Activated CD4-positive, alpha-beta T cell treated with anti-CD3 and anti-CD28 coated beads, Interleukin-2, amount 50 U/mL, for 1 hour (primary cell): ENCODE results near the gene CD180.

Source experiments
- DNase-seq: peaks from one replicate; pipeline ENCODE4 v3.0.0-alpha.2; 2020

Gene CD180

DNA sequence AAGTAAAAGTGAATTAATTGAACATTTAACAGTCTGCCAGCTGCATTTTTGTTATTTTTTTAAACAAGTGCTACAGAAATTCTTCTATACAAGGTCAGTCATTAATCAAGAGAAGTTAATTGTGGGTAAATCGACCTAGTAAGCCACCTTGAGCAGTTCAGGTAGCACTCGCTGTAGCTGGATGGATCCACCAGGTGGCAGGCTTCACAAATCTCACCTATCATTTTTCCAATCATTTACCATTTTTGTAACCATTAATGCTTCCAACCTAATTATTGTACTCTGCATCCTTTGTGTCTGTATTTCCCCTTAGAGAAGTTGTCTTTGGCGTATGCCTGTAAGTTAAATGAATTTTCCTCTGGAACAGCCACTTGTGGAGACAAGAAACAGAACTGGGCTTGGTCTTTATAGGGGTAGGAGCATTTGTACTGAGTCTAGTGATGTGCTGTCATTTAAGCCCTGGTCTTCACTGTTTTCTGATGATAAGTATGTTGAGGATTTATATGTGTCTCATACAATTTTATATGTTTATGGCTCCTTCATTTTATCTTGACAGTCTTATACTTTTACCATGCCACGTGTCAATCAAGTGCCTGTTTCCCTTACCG, 39.5 kb downstream of the CD180 start:
- peak; percentile 57 for DNase-seq

DNA sequence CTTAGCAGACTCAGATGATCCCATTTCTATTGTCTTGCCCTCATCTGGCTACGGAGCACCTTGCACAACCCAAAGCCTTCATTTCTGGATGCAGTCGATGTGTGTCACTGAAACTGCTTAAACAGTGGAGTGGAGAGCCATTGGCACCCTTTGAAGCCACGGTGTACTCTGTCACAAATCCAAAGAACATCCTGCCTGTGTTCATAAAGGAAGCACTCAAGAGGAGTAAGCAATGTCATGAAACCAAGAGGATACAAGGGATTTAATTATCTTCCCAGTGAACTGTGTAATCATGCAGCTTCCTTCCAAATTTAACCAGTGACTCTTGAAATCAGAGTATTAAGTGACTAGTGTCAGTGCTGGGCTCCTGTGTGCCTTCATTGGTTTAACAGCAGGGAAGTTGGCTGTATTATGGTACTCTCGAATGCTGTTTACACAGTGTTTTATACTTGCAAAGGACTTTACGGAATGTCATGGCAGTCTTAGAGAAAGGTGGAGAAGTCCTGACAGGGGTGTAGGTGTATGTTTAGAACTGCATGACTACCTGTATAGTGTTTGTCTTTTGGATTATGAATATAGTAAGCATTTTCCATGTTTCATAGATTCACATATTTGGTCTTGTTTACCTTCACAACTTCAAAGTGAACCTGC, 41.9 kb downstream of the CD180 start:
- DNase-seq = no peak

- DNase-seq = no peak
Observed at GRCh38 chr5:67153292-67153691, 43.3 kb downstream of the CD180 start.

GRCh38 chr5:67152400-67152799, 44.2 kb downstream of the CD180 start:
- no peak for DNase-seq

DNA sequence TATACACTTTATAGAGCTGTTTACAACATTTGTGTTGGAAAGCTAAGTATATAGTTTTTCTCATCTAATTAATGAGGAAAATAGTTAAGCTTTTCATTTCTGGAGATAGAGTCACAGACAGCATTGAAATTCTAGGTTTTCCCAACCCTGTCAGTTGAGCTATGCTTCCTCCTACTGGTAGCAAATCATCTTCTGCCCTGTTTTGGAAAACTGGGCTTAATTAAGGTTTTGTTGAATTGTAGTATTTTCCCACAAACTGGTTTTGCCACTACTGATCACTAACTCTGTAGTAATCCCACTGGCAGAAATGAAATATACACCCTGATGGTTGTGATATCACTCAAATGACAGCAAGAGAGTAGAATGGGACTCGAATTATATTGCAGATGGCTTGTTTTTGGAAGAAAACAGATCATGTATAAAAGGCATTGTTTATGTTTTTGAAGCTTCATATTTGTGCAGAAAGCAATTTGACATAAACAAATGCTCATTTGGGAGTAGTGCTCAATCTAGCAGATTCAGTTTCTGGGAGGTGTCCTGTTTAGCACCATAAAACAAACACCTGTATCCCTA, 46.6 kb downstream of the CD180 start:
- no peak for DNase-seq

DNA sequence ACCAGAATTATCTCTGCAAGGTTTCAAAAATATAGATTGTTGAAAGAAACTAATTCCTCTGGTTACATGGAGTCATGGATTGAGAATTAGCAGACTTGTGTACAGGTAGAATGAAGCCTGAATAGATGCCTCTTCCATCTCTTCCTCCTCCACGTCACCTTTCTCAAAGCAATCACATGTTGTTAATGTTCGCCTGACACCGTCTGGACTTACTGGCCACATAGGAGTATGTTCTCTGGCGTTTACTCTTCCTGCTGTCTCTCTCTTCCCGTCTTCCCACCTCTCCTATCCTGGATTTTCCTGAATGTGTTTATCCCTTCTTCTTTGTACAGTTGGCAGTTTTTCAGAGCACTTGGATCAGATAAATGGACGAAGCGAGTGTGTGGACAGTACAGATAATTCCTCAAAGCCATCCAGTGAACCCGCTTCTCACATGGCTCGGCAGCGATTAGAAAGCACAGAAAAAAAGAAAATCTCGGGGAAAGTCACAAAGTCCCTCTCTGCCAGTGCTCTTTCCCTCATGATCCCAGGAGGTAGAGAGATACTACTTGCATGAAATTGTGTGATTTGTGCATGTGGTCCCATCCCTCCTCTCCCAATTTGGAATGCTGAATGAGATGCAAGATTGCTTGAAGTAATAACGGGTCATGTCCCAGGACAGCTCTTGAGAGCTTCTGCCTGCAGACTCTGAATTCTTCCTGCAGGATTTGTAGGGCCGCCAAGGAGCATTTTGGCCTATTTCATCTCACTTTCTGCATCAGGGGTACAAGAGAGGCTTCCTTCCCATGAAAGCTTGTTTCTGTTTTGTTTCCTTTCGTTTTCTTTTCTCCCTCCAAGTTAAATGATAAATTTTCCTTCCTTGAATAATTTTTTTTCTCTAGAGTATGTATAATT, 47.3 kb downstream of the CD180 start:
- no peak for DNase-seq

DNA sequence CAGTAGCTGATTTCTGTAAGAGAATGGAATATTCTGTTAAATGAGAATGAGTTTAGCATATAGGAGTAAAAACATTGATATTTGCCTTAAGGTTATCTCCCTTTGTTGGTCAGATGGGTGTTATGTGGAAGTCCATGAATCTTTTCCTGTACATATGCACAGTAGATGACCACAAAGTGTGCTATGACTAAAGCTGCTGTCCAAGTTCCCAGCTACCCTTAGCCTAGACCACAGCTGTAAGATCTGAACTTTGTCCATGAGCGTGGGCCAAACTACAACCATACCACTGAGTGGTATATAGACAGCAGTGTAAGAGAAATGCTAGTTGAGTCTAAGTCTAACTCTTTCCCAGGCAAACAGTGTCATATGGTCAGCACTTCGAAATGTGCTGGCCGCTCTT, 48.8 kb downstream of the CD180 start:
- no peak for DNase-seq

GRCh38 chr5:67146981-67147380, 49.6 kb downstream of the CD180 start:
- no peak for DNase-seq

- DNase-seq = no peak
Observed at GRCh38 chr5:67146574-67146973, 50.0 kb downstream of the CD180 start.

DNA sequence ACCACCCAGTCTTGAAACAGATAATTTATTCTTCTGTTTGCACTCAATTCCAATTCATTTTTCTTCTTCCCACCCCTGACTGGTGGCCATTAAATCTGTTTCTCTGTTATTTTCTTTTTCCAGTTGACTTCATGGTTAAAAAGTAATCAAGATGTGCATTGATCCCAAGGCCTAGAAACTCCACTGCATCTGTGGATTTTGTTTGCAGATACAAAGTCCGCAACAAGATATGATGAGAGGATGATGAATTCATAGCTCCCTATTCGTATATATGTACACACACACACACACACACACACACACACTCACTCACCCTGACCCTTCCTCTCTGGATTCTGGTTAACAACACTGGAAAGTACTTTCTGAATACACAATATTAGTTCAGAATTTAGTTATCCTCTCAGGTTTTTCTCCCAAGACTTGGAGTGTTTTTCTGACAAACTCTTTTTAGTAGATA, 52.4 kb downstream of the CD180 start:
- no peak for DNase-seq

- no peak for DNase-seq
Observed at GRCh38 chr5:67143549-67143948, 53.0 kb downstream of the CD180 start.

DNA sequence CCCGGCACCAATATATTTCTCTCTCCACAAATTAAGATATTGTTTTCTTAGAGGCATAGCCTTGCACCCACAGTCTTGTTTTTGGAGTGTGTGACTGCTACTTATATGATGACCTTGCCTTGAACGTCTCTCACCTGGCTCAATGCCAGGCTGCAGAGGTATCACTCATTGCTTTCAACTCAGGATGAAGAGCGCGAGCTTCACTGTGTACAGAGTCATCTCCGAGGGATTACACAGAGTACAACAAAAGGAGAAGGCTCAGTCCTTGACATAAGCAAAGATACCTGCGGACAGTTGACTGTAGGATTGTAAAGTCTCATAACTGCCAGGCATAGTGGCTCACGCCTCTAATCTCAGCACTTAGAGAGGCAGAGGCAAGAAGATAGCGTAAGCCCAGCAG, 53.8 kb downstream of the CD180 start:
- no peak for DNase-seq

DNA sequence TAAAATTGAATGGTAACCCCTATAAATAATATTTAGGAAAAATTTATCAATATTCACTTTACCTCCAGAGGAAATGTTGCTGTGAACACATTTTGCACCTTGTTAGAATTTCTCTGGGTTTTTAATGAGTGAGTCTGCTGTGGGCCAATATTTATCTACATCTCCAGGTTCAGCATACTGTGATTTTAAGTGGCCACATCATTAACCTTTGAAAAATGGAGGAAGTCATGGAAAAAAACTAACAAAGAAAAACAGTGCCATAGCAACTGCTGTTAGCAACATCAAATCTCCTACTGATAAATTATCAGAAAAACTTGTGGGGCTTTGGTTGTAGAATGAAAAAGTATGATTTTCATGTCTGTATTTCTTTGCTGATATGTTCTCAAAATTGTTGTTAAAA, 55.0 kb downstream of the CD180 start:
- DNase-seq = no peak

- DNase-seq = no peak
Observed at GRCh38 chr5:67140413-67140812, 56.2 kb downstream of the CD180 start.

GRCh38 chr5:67139030-67139429, 57.6 kb downstream of the CD180 start:
- DNase-seq = no peak

DNA sequence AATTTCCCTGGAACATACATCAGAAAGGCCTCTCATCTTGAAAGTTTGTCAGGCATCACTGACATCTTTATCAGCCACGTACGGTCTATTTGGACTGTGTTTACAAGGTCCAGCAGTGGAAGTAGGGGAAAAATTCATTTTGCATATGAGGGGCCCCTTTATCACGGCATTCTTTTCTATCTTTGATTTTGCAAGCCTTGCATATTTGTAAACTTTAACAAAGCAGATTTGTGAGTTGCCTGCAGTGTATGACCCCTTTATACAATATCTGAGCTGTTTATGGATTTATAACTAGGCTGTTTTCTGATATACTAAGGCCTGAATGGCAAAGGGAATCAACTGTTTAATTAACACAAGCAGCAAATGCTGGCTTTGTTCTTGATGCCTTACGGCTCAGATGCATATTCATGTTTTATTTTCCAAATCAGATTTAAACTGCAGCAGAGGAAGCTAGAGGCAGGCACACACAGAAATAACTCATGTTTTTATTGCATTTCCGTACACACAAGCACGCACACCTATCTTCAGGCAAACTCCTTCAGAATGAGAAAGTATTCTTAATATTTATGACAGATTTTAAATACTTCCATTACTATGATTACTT, 61.1 kb downstream of the CD180 start:
- DNase-seq = no peak

DNA sequence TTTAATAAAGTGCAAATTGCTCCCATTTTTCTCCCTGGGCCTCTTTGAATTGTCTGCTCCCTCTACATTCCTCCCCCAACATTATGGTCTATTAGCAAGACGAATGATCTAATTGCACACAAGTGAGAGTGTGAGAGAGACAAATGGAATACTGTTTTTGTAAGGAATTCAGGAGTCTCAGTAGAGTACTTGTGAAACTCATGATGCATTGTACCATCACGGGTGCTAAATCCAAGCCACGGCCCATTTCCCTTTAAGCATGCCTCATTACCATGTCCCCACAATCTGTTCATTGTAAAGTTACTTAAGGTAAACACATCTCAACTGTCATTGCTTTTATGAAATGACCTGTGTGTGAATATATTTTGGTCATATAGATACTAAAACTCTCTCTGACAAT, 62.8 kb downstream of the CD180 start:
- DNase-seq = no peak

- no peak for DNase-seq
Observed at GRCh38 chr5:67133217-67133616, 63.4 kb downstream of the CD180 start.

GRCh38 chr5:67129768-67130167, 66.8 kb downstream of the CD180 start:
- DNase-seq = no peak
